CD4-positive, alpha-beta memory T cell (primary cell): Measurements from ENCODE around the gene TMEM215. TPM values are rescaled to one million over a fixed set of nuclear protein-coding genes. Genes with fewer than 3 reads are reported as not detected.

Experiments used
- CTCF ChIA-PET: fragments of 350-600 bp; sonication (Branson Sonifier 250); formaldehyde crosslinking; loops from one replicate; lab custom pipeline; 2021; ENCODE audit warnings: inconsistent platforms; ENCODE audit not compliant: partially characterized antibody; lab: Charles Lee
- POLR2A ChIA-PET: fragments of 350-600 bp; sonication (Branson Sonifier 250); formaldehyde crosslinking; loops from one replicate; lab custom pipeline; 2021; ENCODE audit not compliant: partially characterized antibody; lab: Charles Lee
- DNase-seq, 5 donors: peaks; one replicate each; pipeline versions ENCODE4 v3.0.0 to v3.0.0-alpha.2; 2020 to 2022; ENCODE audit warnings: mixed read lengths in 1 of 5
- H3K27ac ChIP-seq: one replicate; pipeline ENCODE4 v1.7.0; 2013; ENCODE audit warnings: low read depth, low read length
- H3K27me3 ChIP-seq: 2 replicates; pipeline ENCODE4 v1.7.0; 2013; ENCODE audit warnings: mild to moderate bottlenecking, low read length, moderate library complexity; ENCODE audit not compliant: insufficient read depth
- H3K36me3 ChIP-seq: 2 replicates; pipeline ENCODE4 v1.7.0; 2013; ENCODE audit warnings: mild to moderate bottlenecking, low read length, moderate library complexity; ENCODE audit not compliant: insufficient read depth
- H3K4me1 ChIP-seq: 2 replicates; pipeline ENCODE4 v1.7.0; 2013; ENCODE audit warnings: mild to moderate bottlenecking, low read length, moderate library complexity; ENCODE audit not compliant: insufficient read depth
- H3K4me3 ChIP-seq, 2 donors: one replicate each; pipeline ENCODE4 v1.7.0; 2013; ENCODE audit warnings: low read length in 2 of 2, mild to moderate bottlenecking in 1 of 2
- H3K9me3 ChIP-seq, 2 donors: one replicate each; pipeline ENCODE4 v1.7.0; 2013; ENCODE audit warnings: low read length in 2 of 2, control low read depth in 1 of 2; ENCODE audit not compliant: control insufficient read depth in 1 of 2
- H3K27ac Mint-ChIP-seq, 7 donors: one replicate each; pipeline ENCODE4 v1.8.0; 2020 to 2021; ENCODE audit warnings: mixed read lengths in 7 of 7, mild to moderate bottlenecking in 6 of 7, inconsistent platforms in 3 of 7, moderate library complexity in 3 of 7
- H3K27me3 Mint-ChIP-seq, 2 donors: one replicate each; pipeline ENCODE4 v1.8.0; 2020 to 2021; ENCODE audit warnings: mixed read lengths in 2 of 2
- H3K36me3 Mint-ChIP-seq, 2 donors: one replicate each; pipeline ENCODE4 v1.8.0; 2020 to 2021; ENCODE audit warnings: mixed read lengths in 2 of 2, inconsistent platforms in 1 of 2, mild to moderate bottlenecking in 1 of 2
- H3K4me1 Mint-ChIP-seq, 4 donors: one replicate each; pipeline ENCODE4 v1.8.0; 2020 to 2021; ENCODE audit warnings: mixed read lengths in 4 of 4, mild to moderate bottlenecking in 1 of 4
- H3K4me3 Mint-ChIP-seq, 8 donors: one replicate each; pipeline ENCODE4 v1.8.0; 2020 to 2021; ENCODE audit warnings: mixed read lengths in 8 of 8, mild to moderate bottlenecking in 7 of 8, moderate library complexity in 6 of 8, inconsistent platforms in 3 of 8
- H3K9me3 Mint-ChIP-seq, 8 donors: one replicate each; pipeline ENCODE4 v1.8.0; 2020 to 2021; ENCODE audit warnings: mixed read lengths in 8 of 8, mild to moderate bottlenecking in 5 of 8, inconsistent platforms in 3 of 8, moderate library complexity in 1 of 8
- intact Hi-C: fragments of 100-400 bp; cut with micrococcal nuclease; formaldehyde crosslinking; loops from one replicate; pipeline ENCODE4 v1.15.1; 2023
- polyA plus RNA-seq, 2 donors: library from polyadenylated mRNA; unstranded; fragments of 300-500 nt; fragmentation: Illumina TruSeq; gene quantifications; one replicate each; pipeline ENCODE4 v1.2.3, GENCODE V29; 2021
- total RNA-seq, 2 experiments: library from RNA; stranded (reverse); gene quantifications; one replicate each; pipeline ENCODE4 v1.2.3, GENCODE V29; 2021

The TMEM215 gene
- total and polyA plus RNA-seq, 4 experiments from 2014 or later, result not detected

DNA sequence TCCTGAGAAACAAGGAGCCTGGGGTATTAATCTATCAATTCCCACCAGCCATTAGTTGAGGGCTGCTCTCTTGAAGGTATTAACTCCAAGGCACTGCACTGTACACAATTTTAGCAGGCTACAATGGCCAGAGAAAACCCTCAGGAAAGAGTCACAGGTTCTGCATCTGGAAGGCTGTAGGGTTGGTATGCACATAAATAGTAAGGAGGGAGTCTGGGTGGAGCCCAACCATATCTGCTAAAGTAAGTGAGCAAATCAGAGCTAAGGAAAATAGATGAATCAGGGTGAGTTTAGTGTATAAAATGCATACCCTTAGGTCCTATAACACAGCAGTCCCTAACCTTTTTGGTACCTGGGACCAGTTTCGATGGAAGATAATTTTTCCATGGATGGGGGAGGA is 18.2 kb downstream of the TMEM215 start:
- ChIA-PET CTCF (no interaction called here), POLR2A (no interaction called here)
- Histone ChIP-seq H3K27me3 (no peaks in the 10 kb centered on the region), H3K27ac (no peak overlapping the region), H3K36me3 (no peaks in the 10 kb centered on the region), H3K9me3 (no peaks in the 10 kb centered on the region), H3K4me1 (no peaks in the 10 kb centered on the region), H3K4me3 (no peak overlapping the region)
- no peak for DNase-seq
- intact Hi-C loops, result no loop called here
- Mint-ChIP-seq H3K9me3 (peaks cover 5 to 22% (median 14%) of the 10 kb centered on the region in 8 donors), H3K27ac (no peak overlapping the region), H3K4me1 (no peaks in the 10 kb centered on the region), H3K27me3 (peaks cover 5 to 9% of the 10 kb centered on the region in 2 donors), H3K4me3 (no peak overlapping the region), H3K36me3 (peaks cover 0 to 3% of the 10 kb centered on the region in 2 donors)

DNA sequence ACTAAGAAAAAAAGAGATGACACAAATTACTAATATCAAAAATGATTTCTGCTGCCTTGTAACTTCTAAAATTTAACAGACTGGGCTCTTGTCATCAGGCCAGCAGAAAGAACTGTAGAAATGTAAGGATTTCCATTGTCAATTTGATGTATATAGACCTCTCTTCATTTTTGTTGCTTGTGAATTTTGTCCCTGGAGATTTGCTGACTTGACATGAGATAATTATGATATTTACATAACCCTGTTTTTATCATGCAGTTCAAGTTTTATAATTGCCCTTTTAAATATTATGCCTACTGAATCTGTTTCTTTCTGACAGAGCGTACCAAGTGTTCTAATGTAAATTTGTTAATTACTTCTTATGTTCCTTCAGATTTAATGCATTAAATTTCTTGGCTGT is 23.9 kb downstream of the TMEM215 start:
- POLR2A ChIA-PET, result no interaction called here

DNA sequence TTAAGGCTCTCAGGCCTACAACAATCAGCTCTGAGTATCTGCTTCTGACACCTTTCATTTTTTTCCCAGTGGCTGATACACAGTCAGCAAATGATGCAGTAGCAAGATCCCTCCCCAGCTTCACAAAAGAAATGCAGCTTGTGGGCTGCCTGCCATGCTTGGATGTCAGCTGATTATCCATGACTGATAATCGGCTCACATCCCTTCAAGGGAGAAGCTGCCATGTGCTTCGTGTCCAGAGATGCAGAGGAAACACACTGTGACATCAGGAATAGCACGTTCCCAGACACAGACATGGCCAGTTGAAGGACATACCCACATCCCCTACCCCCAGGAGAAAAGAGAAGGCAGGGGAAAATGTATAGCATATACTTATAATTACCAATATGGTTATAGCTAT is 27.9 kb downstream of the TMEM215 start:
- Histone ChIP-seq H3K4me1 (no peaks in the 10 kb centered on the region), H3K36me3 (no peaks in the 10 kb centered on the region), H3K27me3 (no peaks in the 10 kb centered on the region), H3K27ac (no peak overlapping the region), H3K9me3 (no peaks in the 10 kb centered on the region), H3K4me3 (no peak overlapping the region)
- peaks cover 2 to 26% (median 6%) of the 10 kb centered on the region in 8 donors for H3K9me3 Mint-ChIP-seq
- POLR2A ChIA-PET, result no interaction called here
- intact Hi-C loops, result no loop called here
- CTCF ChIA-PET, result no interaction called here
- no peaks in the 10 kb centered on the region for H3K36me3 Mint-ChIP-seq
- H3K27me3 Mint-ChIP-seq, result peaks cover 5 to 7% of the 10 kb centered on the region in 2 donors
- no peak overlapping the region for H3K27ac Mint-ChIP-seq
- no peaks in the 10 kb centered on the region for H3K4me1 Mint-ChIP-seq
- no peak for DNase-seq
- no peak overlapping the region for H3K4me3 Mint-ChIP-seq

More for the DNA sequence above, 23.9 kb downstream of the TMEM215 start:
- intact Hi-C loops, result no loop called here
- H3K4me3 ChIP-seq, result no peak overlapping the region
- Mint-ChIP-seq H3K9me3 (peaks cover 5 to 28% (median 9%) of the 10 kb centered on the region in 8 donors), H3K4me3 (no peak overlapping the region), H3K27me3 (peaks cover 0 to 3% of the 10 kb centered on the region in 2 donors), H3K36me3 (no peaks in the 10 kb centered on the region), H3K27ac (no peak overlapping the region), H3K4me1 (no peaks in the 10 kb centered on the region)
- CTCF ChIA-PET, result no interaction called here
- no peaks in the 10 kb centered on the region for H3K36me3 ChIP-seq
- H3K4me1 ChIP-seq, result no peaks in the 10 kb centered on the region
- no peaks in the 10 kb centered on the region for H3K9me3 ChIP-seq
- no peak for DNase-seq
- H3K27ac ChIP-seq, result no peak overlapping the region
- H3K27me3 ChIP-seq, result no peaks in the 10 kb centered on the region

DNA sequence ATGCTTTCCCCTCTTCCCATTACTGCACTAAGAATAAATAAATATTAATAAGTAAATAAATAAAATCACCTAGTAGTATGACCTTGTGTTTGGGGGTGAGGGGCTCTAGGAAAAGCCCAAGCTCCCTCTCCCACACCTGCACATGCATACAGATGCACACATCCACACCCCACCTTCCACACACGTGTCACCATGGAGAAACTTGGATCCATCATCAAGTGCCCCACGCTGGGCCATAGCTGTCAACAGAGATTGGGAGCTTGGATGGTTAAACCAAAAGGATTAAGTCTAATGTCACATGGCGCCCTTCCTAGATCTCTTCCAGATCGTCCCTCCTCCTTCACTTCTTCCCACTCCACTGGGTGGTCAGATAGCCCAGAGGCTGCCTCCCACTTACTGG is 37.0 kb downstream of the TMEM215 start:
- no peak overlapping the region for H3K4me3 Mint-ChIP-seq
- intact Hi-C loops, result no loop called here
- peaks cover 6 to 18% of the 10 kb centered on the region in 2 donors for H3K27me3 Mint-ChIP-seq
- CTCF ChIA-PET, result no interaction called here
- Histone ChIP-seq H3K36me3 (no peaks in the 10 kb centered on the region), H3K9me3 (no peaks in the 10 kb centered on the region), H3K27me3 (no peaks in the 10 kb centered on the region), H3K4me1 (no peaks in the 10 kb centered on the region), H3K4me3 (no peak overlapping the region), H3K27ac (no peak overlapping the region)
- no peaks in the 10 kb centered on the region for H3K36me3 Mint-ChIP-seq
- H3K4me1 Mint-ChIP-seq, result no peaks in the 10 kb centered on the region
- POLR2A ChIA-PET, result no interaction called here
- H3K27ac Mint-ChIP-seq, result no peak overlapping the region
- peaks cover 0 to under 1% (median 0%) of the 10 kb centered on the region in 8 donors for H3K9me3 Mint-ChIP-seq
- no peak for DNase-seq

DNA sequence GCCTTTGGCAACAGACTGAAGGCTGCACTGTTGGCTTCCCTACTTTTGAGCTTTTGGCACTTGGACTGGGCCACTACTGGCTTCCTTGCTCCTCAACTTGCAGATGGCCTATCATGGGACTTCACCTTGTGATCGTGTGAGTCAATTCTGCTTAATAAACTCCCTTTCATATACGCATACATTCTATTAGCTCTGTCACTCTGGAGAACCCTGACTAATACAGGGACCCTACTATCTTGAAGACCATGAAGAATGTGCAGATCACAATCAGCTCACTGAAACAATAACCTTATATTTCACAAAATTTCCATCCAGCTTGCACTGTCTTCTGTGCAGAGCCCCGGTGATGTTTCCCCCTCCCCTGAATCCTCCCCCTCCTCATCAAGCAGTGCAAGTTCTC is 39.8 kb downstream of the TMEM215 start:
- DNase-seq, result no peak
- no peak overlapping the region for H3K4me3 Mint-ChIP-seq
- POLR2A ChIA-PET, result no interaction called here
- Histone ChIP-seq H3K4me1 (no peaks in the 10 kb centered on the region), H3K36me3 (no peaks in the 10 kb centered on the region), H3K27me3 (no peaks in the 10 kb centered on the region), H3K4me3 (no peak overlapping the region), H3K27ac (no peak overlapping the region), H3K9me3 (no peaks in the 10 kb centered on the region)
- intact Hi-C loops, result no loop called here
- no peak overlapping the region for H3K27ac Mint-ChIP-seq
- H3K9me3 Mint-ChIP-seq, result peaks cover 0 to 7% (median under 1%) of the 10 kb centered on the region in 8 donors
- H3K4me1 Mint-ChIP-seq, result no peaks in the 10 kb centered on the region
- no peaks in the 10 kb centered on the region for H3K36me3 Mint-ChIP-seq
- CTCF ChIA-PET, result no interaction called here
- H3K27me3 Mint-ChIP-seq, result peaks cover 14 to 17% of the 10 kb centered on the region in 2 donors

DNA sequence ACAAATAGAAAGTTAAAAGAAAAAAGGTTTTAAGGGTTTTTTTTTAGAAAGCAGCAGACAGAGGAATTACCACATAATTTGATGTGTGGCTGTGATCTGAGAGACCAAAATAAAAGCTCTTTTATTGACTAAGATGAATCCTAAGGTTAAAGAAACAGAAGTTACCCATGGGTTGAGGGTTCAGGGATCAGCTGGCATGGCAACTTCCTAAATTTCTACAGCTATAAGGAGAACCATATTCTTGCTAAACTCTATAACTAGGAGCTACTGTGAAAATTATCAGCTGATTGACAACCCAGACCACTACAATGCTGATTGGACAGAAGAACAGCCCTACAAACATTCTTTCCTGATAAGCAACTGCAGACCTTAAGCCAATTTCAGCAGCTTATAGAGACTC is 40.2 kb downstream of the TMEM215 start:
- Histone ChIP-seq H3K9me3 (no peaks in the 10 kb centered on the region), H3K27me3 (no peaks in the 10 kb centered on the region), H3K36me3 (no peaks in the 10 kb centered on the region), H3K4me1 (no peaks in the 10 kb centered on the region), H3K27ac (no peak overlapping the region), H3K4me3 (no peak overlapping the region)
- Mint-ChIP-seq H3K36me3 (no peaks in the 10 kb centered on the region), H3K27ac (no peak overlapping the region), H3K27me3 (peaks cover 12 to 17% of the 10 kb centered on the region in 2 donors), H3K4me1 (no peaks in the 10 kb centered on the region), H3K4me3 (no peak overlapping the region), H3K9me3 (peaks cover 0 to 7% (median under 1%) of the 10 kb centered on the region in 8 donors)
- POLR2A ChIA-PET, result no interaction called here
- CTCF ChIA-PET, result no interaction called here
- intact Hi-C loops, result no loop called here
- no peak for DNase-seq

DNA sequence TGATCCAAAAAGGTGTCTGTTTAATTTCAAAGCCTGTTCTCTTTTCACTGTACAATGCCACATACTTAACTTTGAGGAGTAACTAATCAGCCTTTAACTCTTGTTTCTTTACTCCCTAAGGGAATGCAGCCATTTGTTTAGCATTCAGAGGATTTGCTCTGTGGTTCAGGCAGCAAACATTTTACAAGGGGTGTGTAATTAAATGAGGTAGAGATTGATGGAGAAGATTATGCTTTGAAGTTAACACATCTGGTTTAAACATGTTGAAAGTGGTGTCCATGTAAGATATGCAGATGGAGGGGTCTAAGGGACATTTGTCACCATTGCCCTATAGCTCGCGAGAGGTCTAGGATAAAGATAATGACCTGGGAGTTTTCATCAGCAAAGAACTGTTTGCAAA is 41.9 kb downstream of the TMEM215 start:
- no peak for DNase-seq
- H3K4me1 ChIP-seq, result no peaks in the 10 kb centered on the region
- POLR2A ChIA-PET, result no interaction called here
- H3K27ac Mint-ChIP-seq, result no peak overlapping the region
- no peak overlapping the region for H3K4me3 ChIP-seq
- no peaks in the 10 kb centered on the region for H3K4me1 Mint-ChIP-seq
- no peaks in the 10 kb centered on the region for H3K9me3 ChIP-seq
- peaks cover 12 to 19% of the 10 kb centered on the region in 2 donors for H3K27me3 Mint-ChIP-seq
- H3K9me3 Mint-ChIP-seq, result peaks cover 0 to 7% (median 1%) of the 10 kb centered on the region in 8 donors
- CTCF ChIA-PET, result no interaction called here
- no peaks in the 10 kb centered on the region for H3K27me3 ChIP-seq
- no peaks in the 10 kb centered on the region for H3K36me3 ChIP-seq
- H3K27ac ChIP-seq, result no peak overlapping the region
- no peak overlapping the region for H3K4me3 Mint-ChIP-seq
- no peaks in the 10 kb centered on the region for H3K36me3 Mint-ChIP-seq
- intact Hi-C loops, result no loop called here

DNA sequence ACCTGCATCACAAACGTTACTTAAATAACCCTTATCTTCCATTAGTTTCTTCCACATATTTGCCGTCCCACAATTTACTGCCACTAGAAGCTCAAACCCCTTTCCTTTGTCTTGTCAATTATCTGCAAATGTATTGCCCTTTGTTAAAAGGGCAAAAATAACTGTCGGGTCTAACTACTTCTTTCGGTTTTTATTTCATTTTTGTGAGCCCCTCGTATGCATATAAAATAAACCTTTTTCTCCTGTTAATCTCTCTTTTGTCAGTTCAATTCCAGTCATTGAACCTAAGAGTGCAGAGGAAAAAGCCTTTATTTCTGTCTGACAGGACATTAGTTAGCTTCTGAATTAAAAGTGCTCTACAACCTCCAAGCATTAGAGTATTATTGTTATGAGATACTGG is 45.5 kb downstream of the TMEM215 start:
- no peak overlapping the region for H3K27ac Mint-ChIP-seq
- no peaks in the 10 kb centered on the region for H3K4me1 Mint-ChIP-seq
- no peaks in the 10 kb centered on the region for H3K36me3 Mint-ChIP-seq
- CTCF ChIA-PET, result no interaction called here
- DNase-seq, result no peak
- POLR2A ChIA-PET, result no interaction called here
- H3K9me3 Mint-ChIP-seq, result peaks cover 0 to 7% (median 1%) of the 10 kb centered on the region in 8 donors
- H3K27ac ChIP-seq, result no peak overlapping the region
- H3K27me3 ChIP-seq, result no peaks in the 10 kb centered on the region
- H3K27me3 Mint-ChIP-seq, result peaks cover 12 to 13% of the 10 kb centered on the region in 2 donors
- H3K4me3 Mint-ChIP-seq, result no peak overlapping the region
- H3K4me1 ChIP-seq, result no peaks in the 10 kb centered on the region
- H3K9me3 ChIP-seq, result no peaks in the 10 kb centered on the region
- intact Hi-C loops, result no loop called here
- no peaks in the 10 kb centered on the region for H3K36me3 ChIP-seq
- no peak overlapping the region for H3K4me3 ChIP-seq
